KMS-11 (cell line): ENCODE data around the gene KRT79.

Source experiments
- H2AFZ ChIP-seq: fragments of 200-600 bp; sonication (generic); 2 replicates; pipeline ENCODE4 v1.6.1; 2016; ENCODE audit warnings: antibody characterized with exemption, mixed run types, low read depth
- H3K27ac ChIP-seq: fragments of 200-600 bp; sonication (generic); 2 replicates; pipeline ENCODE4 v1.6.1; 2016; ENCODE audit warnings: mild to moderate bottlenecking, mixed run types
- H3K27me3 ChIP-seq: fragments of 200-600 bp; sonication (generic); 2 replicates; pipeline ENCODE4 v1.6.1; 2017; ENCODE audit warnings: mild to moderate bottlenecking, low read depth, mixed run types, moderate library complexity; ENCODE audit not compliant: insufficient read depth
- H3K36me3 ChIP-seq: fragments of 200-600 bp; sonication (generic); 2 replicates; pipeline ENCODE4 v1.6.1; 2017; ENCODE audit warnings: mild to moderate bottlenecking, mixed run types; ENCODE audit not compliant: insufficient read depth
- H3K4me1 ChIP-seq: fragments of 200-600 bp; sonication (generic); 2 replicates; pipeline ENCODE4 v1.6.1; 2016; ENCODE audit warnings: mild to moderate bottlenecking, low read depth, mixed run types; ENCODE audit not compliant: poor library complexity, severe bottlenecking
- H3K4me2 ChIP-seq: fragments of 200-600 bp; sonication (generic); 2 replicates; pipeline ENCODE4 v1.7.0; 2016; ENCODE audit warnings: mild to moderate bottlenecking, mixed run types
- H3K4me3 ChIP-seq: fragments of 200-600 bp; sonication (generic); IDR thresholded peaks from 2 replicates; pipeline ENCODE4 v1.6.1; 2017; ENCODE audit warnings: low read depth, low read length, mixed read lengths; ENCODE audit not compliant: insufficient read depth
- H3K79me2 ChIP-seq: fragments of 200-600 bp; sonication (generic); 2 replicates; pipeline ENCODE4 v1.6.1; 2016; ENCODE audit warnings: low read depth, mixed run types; ENCODE audit not compliant: insufficient read depth
- H3K9ac ChIP-seq: fragments of 200-600 bp; sonication (generic); 2 replicates; pipeline ENCODE4 v1.6.1; 2016; ENCODE audit warnings: mild to moderate bottlenecking, mixed run types
- H4K20me1 ChIP-seq: fragments of 200-600 bp; sonication (generic); 2 replicates; pipeline ENCODE4 v1.6.1; 2016; ENCODE audit warnings: mild to moderate bottlenecking, mixed run types; ENCODE audit not compliant: insufficient read depth
- TF ChIP-seq, protein P1 (sequence below): fragments of 200-600 bp; sonication (generic); conservative IDR thresholded peaks from 2 replicates; pipeline ENCODE4 v1.6.1; 2017; ENCODE audit warnings: low read depth, mild to moderate bottlenecking, antibody characterized with exemption, low read length, moderate library complexity, mixed read lengths

Gene KRT79

DNA sequence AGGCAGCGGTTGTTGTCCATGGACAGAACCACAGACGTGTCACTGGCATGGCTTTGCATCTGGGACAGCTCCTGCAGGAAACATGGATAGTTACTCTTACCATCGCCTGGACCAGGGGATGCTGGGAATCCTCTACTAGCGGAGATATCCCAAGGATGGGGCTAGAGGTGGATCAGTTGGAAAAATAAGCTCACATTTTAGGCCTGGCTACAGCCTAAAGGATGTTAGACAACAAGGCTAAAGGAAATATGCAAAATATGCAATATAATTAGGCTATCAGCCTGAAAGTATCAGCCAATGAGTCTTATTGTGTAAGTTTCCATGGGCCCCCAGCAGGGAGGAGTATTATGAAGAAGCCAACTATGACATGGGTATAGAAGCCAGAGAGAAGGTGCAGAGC, 61.9 kb downstream of the KRT79 start:
- peaks cover 13% of the 10 kb centered on the region; the same call in 1 of the 2 replicates for H3K27me3 ChIP-seq
- no peaks in the 10 kb centered on the region for H3K79me2 ChIP-seq
- no peaks in the 10 kb centered on the region for H3K36me3 ChIP-seq
- TF ChIP-seq, protein P1, sequence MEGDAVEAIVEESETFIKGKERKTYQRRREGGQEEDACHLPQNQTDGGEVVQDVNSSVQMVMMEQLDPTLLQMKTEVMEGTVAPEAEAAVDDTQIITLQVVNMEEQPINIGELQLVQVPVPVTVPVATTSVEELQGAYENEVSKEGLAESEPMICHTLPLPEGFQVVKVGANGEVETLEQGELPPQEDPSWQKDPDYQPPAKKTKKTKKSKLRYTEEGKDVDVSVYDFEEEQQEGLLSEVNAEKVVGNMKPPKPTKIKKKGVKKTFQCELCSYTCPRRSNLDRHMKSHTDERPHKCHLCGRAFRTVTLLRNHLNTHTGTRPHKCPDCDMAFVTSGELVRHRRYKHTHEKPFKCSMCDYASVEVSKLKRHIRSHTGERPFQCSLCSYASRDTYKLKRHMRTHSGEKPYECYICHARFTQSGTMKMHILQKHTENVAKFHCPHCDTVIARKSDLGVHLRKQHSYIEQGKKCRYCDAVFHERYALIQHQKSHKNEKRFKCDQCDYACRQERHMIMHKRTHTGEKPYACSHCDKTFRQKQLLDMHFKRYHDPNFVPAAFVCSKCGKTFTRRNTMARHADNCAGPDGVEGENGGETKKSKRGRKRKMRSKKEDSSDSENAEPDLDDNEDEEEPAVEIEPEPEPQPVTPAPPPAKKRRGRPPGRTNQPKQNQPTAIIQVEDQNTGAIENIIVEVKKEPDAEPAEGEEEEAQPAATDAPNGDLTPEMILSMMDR: no peak
- H3K4me2 ChIP-seq: no peak overlapping the region
- no peak overlapping the region for H3K27ac ChIP-seq
- no peak overlapping the region for H3K9ac ChIP-seq
- no peaks in the 10 kb centered on the region for H3K4me1 ChIP-seq
- no peak overlapping the region for H3K4me3 ChIP-seq
- H2AFZ ChIP-seq: no peak overlapping the region
- no peaks in the 10 kb centered on the region for H4K20me1 ChIP-seq

DNA sequence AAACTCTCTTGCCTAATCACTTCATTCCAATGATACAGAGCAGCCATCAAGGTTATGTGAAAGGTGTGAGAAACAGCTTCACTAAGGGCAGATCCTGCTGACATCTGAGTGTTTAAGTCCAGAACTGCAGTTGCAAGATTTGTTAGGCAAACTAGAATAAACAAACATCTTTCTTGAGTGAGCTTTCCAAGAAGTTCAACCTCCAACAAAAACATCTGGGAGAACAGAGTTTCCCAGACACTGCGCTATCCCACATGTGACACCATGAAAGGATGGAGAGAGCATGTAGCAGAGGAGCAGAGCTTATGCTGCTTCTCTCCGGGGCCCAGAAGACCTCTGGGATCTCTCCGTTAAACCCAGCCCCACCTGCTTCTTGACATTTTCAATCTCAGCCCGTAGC, 62.6 kb downstream of the KRT79 start:
- Histone ChIP-seq H4K20me1 (no peaks in the 10 kb centered on the region), H3K36me3 (no peaks in the 10 kb centered on the region), H3K79me2 (no peaks in the 10 kb centered on the region), H3K4me2 (no peak overlapping the region), H3K27ac (no peak overlapping the region), H3K27me3 (peaks cover 13% of the 10 kb centered on the region; the same call in 1 of the 2 replicates), H3K4me1 (no peaks in the 10 kb centered on the region), H3K9ac (no peak overlapping the region), H3K4me3 (no peak overlapping the region), H2AFZ (no peak overlapping the region)
- TF ChIP-seq, protein P1: no peak
